Esophagus muscularis mucosa (tissue), 4 donors: ENCODE data around the gene PTPRZ1.

Experiments used
- EP300 ChIP-seq: sonication (generic); formaldehyde crosslinking; IDR thresholded peaks from one replicate; pipeline ENCODE4 v1.6.1; 2017; ENCODE audit warnings: antibody characterized with exemption
- POLR2A ChIP-seq: fragments of 450-650 bp; IDR thresholded peaks from one replicate; pipeline ENCODE4 v1.6.1; 2017; ENCODE audit warnings: antibody characterized with exemption, moderate library complexity, mild to moderate bottlenecking, low read depth
- POLR2AphosphoS5 ChIP-seq, 2 donors: sonication (generic); formaldehyde crosslinking; IDR thresholded peaks; one replicate each; pipeline ENCODE4 v1.6.1; 2017; ENCODE audit warnings: antibody characterized with exemption in 2 of 2
- TF ChIP-seq, protein P1 (sequence below), 3 experiments: fragments of 200-600 bp in 2 of 3; fragments of 450-650 bp in 1 of 3; sonication (generic) in 2 of 3; IDR thresholded peaks; one replicate each; pipeline ENCODE4 v1.5.1; 2017 to 2019; ENCODE audit warnings: antibody characterized with exemption in 3 of 3, mild to moderate bottlenecking in 2 of 3, moderate library complexity in 1 of 3

DNA sequence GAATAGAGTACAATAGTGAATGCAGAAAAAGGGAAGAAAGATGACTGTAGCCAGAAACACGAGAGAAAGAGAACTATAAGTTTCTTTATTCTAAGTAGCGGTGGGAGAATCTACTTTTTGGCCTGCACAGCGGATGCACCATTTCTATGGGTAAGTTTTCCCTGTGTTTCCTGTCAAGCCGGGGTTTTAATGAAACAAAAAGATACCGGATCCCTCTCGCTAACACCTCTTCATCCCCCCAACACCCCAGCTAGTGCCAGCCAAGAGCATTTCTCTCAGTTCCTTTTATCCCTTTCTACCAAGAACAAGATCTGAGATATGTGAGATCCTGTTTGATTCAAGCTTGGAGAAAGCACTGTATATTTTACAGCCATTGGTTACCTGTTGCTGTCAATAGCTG lies 14.7 kb downstream of the PTPRZ1 start:
- TF ChIP-seq EP300 = no peak
- TF ChIP-seq, protein P1, sequence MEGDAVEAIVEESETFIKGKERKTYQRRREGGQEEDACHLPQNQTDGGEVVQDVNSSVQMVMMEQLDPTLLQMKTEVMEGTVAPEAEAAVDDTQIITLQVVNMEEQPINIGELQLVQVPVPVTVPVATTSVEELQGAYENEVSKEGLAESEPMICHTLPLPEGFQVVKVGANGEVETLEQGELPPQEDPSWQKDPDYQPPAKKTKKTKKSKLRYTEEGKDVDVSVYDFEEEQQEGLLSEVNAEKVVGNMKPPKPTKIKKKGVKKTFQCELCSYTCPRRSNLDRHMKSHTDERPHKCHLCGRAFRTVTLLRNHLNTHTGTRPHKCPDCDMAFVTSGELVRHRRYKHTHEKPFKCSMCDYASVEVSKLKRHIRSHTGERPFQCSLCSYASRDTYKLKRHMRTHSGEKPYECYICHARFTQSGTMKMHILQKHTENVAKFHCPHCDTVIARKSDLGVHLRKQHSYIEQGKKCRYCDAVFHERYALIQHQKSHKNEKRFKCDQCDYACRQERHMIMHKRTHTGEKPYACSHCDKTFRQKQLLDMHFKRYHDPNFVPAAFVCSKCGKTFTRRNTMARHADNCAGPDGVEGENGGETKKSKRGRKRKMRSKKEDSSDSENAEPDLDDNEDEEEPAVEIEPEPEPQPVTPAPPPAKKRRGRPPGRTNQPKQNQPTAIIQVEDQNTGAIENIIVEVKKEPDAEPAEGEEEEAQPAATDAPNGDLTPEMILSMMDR (IDR thresholded peaks at IDR 0.05) = no peak
- TF ChIP-seq POLR2A = no peak
- no peak for TF ChIP-seq POLR2AphosphoS5 (IDR thresholded peaks at IDR 0.05)
